ENCODE measurements around the gene PRR23E.

DNA sequence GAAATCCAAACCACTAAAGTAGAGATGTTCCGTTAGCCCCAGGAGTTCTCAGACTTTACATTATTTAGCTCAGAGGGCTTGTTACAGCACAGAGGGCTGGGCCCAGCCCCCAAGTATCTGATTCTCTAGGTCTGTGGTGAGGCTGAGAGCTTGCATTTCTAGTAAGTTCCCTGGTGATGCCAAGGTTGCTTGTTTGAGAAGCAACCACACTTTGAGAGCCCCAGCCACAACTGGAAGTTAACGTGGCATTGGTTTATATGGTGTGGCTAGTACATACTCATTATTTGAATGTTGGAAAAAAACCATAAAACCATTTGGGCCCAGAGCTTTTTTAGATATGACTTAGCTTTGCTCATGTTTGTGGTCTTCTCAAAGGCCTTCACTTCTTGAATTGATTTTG lies 35.9 kb downstream of the PRR23E start:
- TF ChIP-seq LEF1 (IDR thresholded peaks at IDR 0.05; ENCODE audit: borderline replicate concordance) (no peak), HDGF (IDR thresholded peaks at IDR 0.05; ENCODE audit: borderline replicate concordance) (no peak), TARDBP (IDR thresholded peaks at IDR 0.05) (no peak)
